NOMO-1 treated with DMSO at 0.1 percent for 48 hours (cell line): ENCODE results near the gene CCDC68.

Source experiments
- DNase-seq: peaks from one replicate; lab custom pipeline; 2025; ENCODE audit not compliant: unreplicated experiment; lab: John Stamatoyannopoulos, UW

Gene CCDC68

GRCh38 chr18:54923339-54923956 is 35.8 kb downstream of the CCDC68 start:
- DNase-seq = no peak

- DNase-seq = no peak
These were observed 39.8 kb downstream of the CCDC68 start for GRCh38 chr18:54919412-54919811.

- no peak for DNase-seq
These were observed 41.2 kb downstream of the CCDC68 start for GRCh38 chr18:54918060-54918459.

- no peak for DNase-seq
These were observed 42.8 kb downstream of the CCDC68 start for GRCh38 chr18:54916507-54916906.

- no peak for DNase-seq
These were observed 44.4 kb downstream of the CCDC68 start for GRCh38 chr18:54914816-54915215.

- DNase-seq = no peak
These were observed 47.7 kb downstream of the CCDC68 start for GRCh38 chr18:54911551-54911950.

- DNase-seq = no peak
These were observed 48.9 kb downstream of the CCDC68 start for GRCh38 chr18:54910161-54910919.

- DNase-seq = no peak
These were observed 49.7 kb downstream of the CCDC68 start for GRCh38 chr18:54909538-54909937.

GRCh38 chr18:54906331-54907185 is 52.7 kb downstream of the CCDC68 start:
- no peak for DNase-seq

- no peak for DNase-seq
These were observed 53.6 kb downstream of the CCDC68 start for GRCh38 chr18:54905629-54906028.

- no peak for DNase-seq
These were observed 54.7 kb downstream of the CCDC68 start for GRCh38 chr18:54904581-54904980.

- DNase-seq = no peak
These were observed 59.0 kb downstream of the CCDC68 start for GRCh38 chr18:54900290-54900689.

- DNase-seq = no peak
These were observed 59.8 kb downstream of the CCDC68 start for GRCh38 chr18:54899500-54899899.

GRCh38 chr18:54888933-54889332 is 70.3 kb downstream of the CCDC68 start:
- DNase-seq = no peak

- DNase-seq = no peak
These were observed 70.9 kb downstream of the CCDC68 start for GRCh38 chr18:54888378-54888777.

GRCh38 chr18:54883816-54884604 is 75.3 kb downstream of the CCDC68 start:
- DNase-seq = no peak

- DNase-seq = no peak
These were observed 76.9 kb downstream of the CCDC68 start for GRCh38 chr18:54882318-54882717.

- DNase-seq = no peak
These were observed 78.0 kb downstream of the CCDC68 start for GRCh38 chr18:54881229-54881768.

- DNase-seq = no peak
These were observed 78.7 kb downstream of the CCDC68 start for GRCh38 chr18:54880395-54881105.

GRCh38 chr18:54879691-54880090 is 79.6 kb downstream of the CCDC68 start:
- no peak for DNase-seq
